IMR-90 (cell line): ENCODE results near the gene ATRN. TPM values are rescaled to one million over a fixed set of nuclear protein-coding genes. Genes with fewer than 3 reads are reported as not detected.

ENCODE experiments used
- ATAC-seq: fragments of 200-7000 bp; cut with Tn5 transposase; 2 replicates; pipeline ENCODE4 v1.9.1; 2020; ENCODE audit warnings: low read depth, mild to moderate bottlenecking, moderate library complexity
- BruUV-seq: library from RNA; stranded (reverse); fragments of 400-500 nt; replicated peaks from 2 replicates; lab custom pipeline; 2021; lab: Mats Ljungman, UMichigan
- CTCF ChIA-PET: fragments of 300-600 bp; formaldehyde crosslinking; extraction: SDS; loops from one replicate; lab custom pipeline; 2021; ENCODE audit warnings: antibody characterized with exemption; lab: Yijun Ruan, JAX
- POLR2A ChIA-PET: fragments of 300-600 bp; sonication (Branson Sonifier 250); formaldehyde crosslinking; loops from one replicate; lab custom pipeline; 2022; ENCODE audit warnings: antibody characterized with exemption; ENCODE audit not compliant: unreplicated experiment; lab: Charles Lee
- DNase-seq: peaks from one replicate; pipeline ENCODE4 v3.0.0; 2013
- H2AFZ ChIP-seq: replicated peaks from 2 replicates; pipeline ENCODE3; 2013; ENCODE audit warnings: low read length, mild to moderate bottlenecking; ENCODE audit not compliant: poor library complexity
- H2AK5ac ChIP-seq: 2 replicates; pipeline ENCODE4 v1.6.1; 2013; ENCODE audit warnings: low read depth, low read length, inconsistent platforms
- H2AK9ac ChIP-seq: replicated peaks from 2 replicates; pipeline ENCODE3; 2013; ENCODE audit warnings: mild to moderate bottlenecking, low read depth, low read length, moderate library complexity; ENCODE audit not compliant: poor library complexity
- H2BK120ac ChIP-seq: 2 replicates; pipeline ENCODE4 v1.6.1; 2013; ENCODE audit warnings: low read depth, low read length, inconsistent platforms
- H2BK15ac ChIP-seq: 3 replicates; pipeline ENCODE4 v1.6.1; 2013; ENCODE audit warnings: low read depth, low read length, inconsistent platforms
- H2BK20ac ChIP-seq: 2 replicates; pipeline ENCODE4 v1.6.1; 2013; ENCODE audit warnings: low read depth, mild to moderate bottlenecking, inconsistent platforms, low read length, moderate library complexity
- H2BK5ac ChIP-seq: 2 replicates; pipeline ENCODE4 v1.6.1; 2013; ENCODE audit warnings: mild to moderate bottlenecking, low read depth, low read length, inconsistent platforms; ENCODE audit not compliant: poor library complexity, severe bottlenecking
- H3K14ac ChIP-seq: replicated peaks from 2 replicates; pipeline ENCODE4 v1.6.1; 2013; ENCODE audit warnings: low read depth, low read length, inconsistent platforms
- H3K18ac ChIP-seq: 2 replicates; pipeline ENCODE4 v1.6.1; 2013; ENCODE audit warnings: low read depth, low read length, control low read depth
- H3K23ac ChIP-seq: 2 replicates; pipeline ENCODE4 v1.6.1; 2013; ENCODE audit warnings: low read depth, low read length, inconsistent platforms
- H3K27ac ChIP-seq: 2 replicates; pipeline ENCODE4 v1.5.1; 2013; ENCODE audit warnings: mild to moderate bottlenecking, control low read depth, low read length; ENCODE audit not compliant: insufficient read depth
- H3K27me3 ChIP-seq: 2 replicates; pipeline ENCODE4 v1.6.1; 2013; ENCODE audit warnings: low read length; ENCODE audit not compliant: control insufficient read depth, insufficient read depth
- H3K36me3 ChIP-seq: 2 replicates; pipeline ENCODE4 v1.6.1; 2013; ENCODE audit warnings: low read length, mixed read lengths; ENCODE audit not compliant: control insufficient read depth, insufficient read depth
- H3K4ac ChIP-seq: 2 replicates; pipeline ENCODE4 v1.6.1; 2013; ENCODE audit warnings: low read depth, low read length, inconsistent platforms
- H3K4me1 ChIP-seq: 2 replicates; pipeline ENCODE4 v1.6.1; 2013; ENCODE audit warnings: low read length, mixed read lengths; ENCODE audit not compliant: control insufficient read depth, insufficient read depth
- H3K4me2 ChIP-seq: 2 replicates; pipeline ENCODE4 v1.6.1; 2013; ENCODE audit warnings: low read depth, mild to moderate bottlenecking, control low read depth, low read length, moderate library complexity
- H3K4me3 ChIP-seq: 2 replicates; pipeline ENCODE4 v1.5.1; 2013; ENCODE audit warnings: low read depth, mild to moderate bottlenecking, control low read depth, low read length, moderate library complexity; ENCODE audit not compliant: insufficient read depth
- H3K56ac ChIP-seq: 2 replicates; pipeline ENCODE4 v1.6.1; 2013; ENCODE audit warnings: low read length, inconsistent platforms; ENCODE audit not compliant: insufficient read depth; ENCODE audit errors: extremely low read depth
- H3K79me1 ChIP-seq, 2 experiments: 2 replicates each; pipeline ENCODE4 v1.6.1; 2013; ENCODE audit warnings: low read length in 2 of 2, inconsistent platforms in 1 of 2, low read depth in 1 of 2
- H3K9ac ChIP-seq: 2 replicates; pipeline ENCODE4 v1.6.1; 2013; ENCODE audit warnings: low read depth, low read length, control low read depth
- H3K9me1 ChIP-seq: 2 replicates; pipeline ENCODE4 v1.6.1; 2013; ENCODE audit warnings: low read length, inconsistent platforms; ENCODE audit not compliant: insufficient read depth
- H3K9me3 ChIP-seq: 2 replicates; pipeline ENCODE4 v1.6.1; 2013; ENCODE audit warnings: low read length; ENCODE audit not compliant: control insufficient read depth, insufficient read depth
- H4K20me1 ChIP-seq: 2 replicates; pipeline ENCODE4 v1.6.1; 2013; ENCODE audit warnings: low read length, inconsistent platforms; ENCODE audit not compliant: insufficient read depth
- H4K5ac ChIP-seq: 2 replicates; pipeline ENCODE4 v1.6.1; 2013; ENCODE audit warnings: mild to moderate bottlenecking, low read depth, low read length, control low read depth
- H4K8ac ChIP-seq, 2 experiments: 2 replicates each; pipeline ENCODE4 v1.6.1; 2013; ENCODE audit warnings: low read depth in 2 of 2, low read length in 2 of 2, control low read depth in 1 of 2, inconsistent platforms in 1 of 2
- H4K91ac ChIP-seq: 2 replicates; pipeline ENCODE4 v1.6.1; 2013; ENCODE audit warnings: low read depth, low read length, inconsistent platforms; ENCODE audit not compliant: insufficient read depth
- BHLHE40 ChIP-seq: fragments of 150-350 bp; IDR thresholded peaks from 2 replicates; pipeline ENCODE4 v1.6.1; 2016; ENCODE audit warnings: mild to moderate bottlenecking, low read depth, low read length
- CEBPB ChIP-seq: IDR thresholded peaks from 2 replicates; pipeline ENCODE4 v1.6.1; 2012; ENCODE audit warnings: low read depth, low read length, improper control_type of control experiment
- CHD1 ChIP-seq: IDR thresholded peaks from 2 replicates; pipeline ENCODE4 v1.6.1; 2012; ENCODE audit warnings: low read depth, low read length, improper control_type of control experiment
- CTCF ChIP-seq: conservative IDR thresholded peaks from 2 replicates; pipeline ENCODE4 v1.5.1; 2012; ENCODE audit warnings: mild to moderate bottlenecking, low read depth, low read length, improper control_type of control experiment
- ELK1 ChIP-seq: fragments of 150-350 bp; IDR thresholded peaks from 2 replicates; pipeline ENCODE4 v1.6.1; 2016; ENCODE audit warnings: low read depth, mild to moderate bottlenecking, low read length, moderate library complexity, borderline replicate concordance
- FOS ChIP-seq: fragments of 150-350 bp; IDR thresholded peaks from 2 replicates; pipeline ENCODE4 v1.6.1; 2016; ENCODE audit warnings: low read depth, low read length
- MAFK ChIP-seq: IDR thresholded peaks from 2 replicates; pipeline ENCODE4 v1.6.1; 2012; ENCODE audit warnings: low read depth, low read length, improper control_type of control experiment
- MAZ ChIP-seq: IDR thresholded peaks from 2 replicates; pipeline ENCODE4 v1.6.1; 2012; ENCODE audit warnings: low read depth, mild to moderate bottlenecking, low read length, improper control_type of control experiment, moderate library complexity, borderline replicate concordance
- MXI1 ChIP-seq: IDR thresholded peaks from 2 replicates; pipeline ENCODE4 v1.6.1; 2012; ENCODE audit warnings: low read depth, mild to moderate bottlenecking, low read length, moderate library complexity, borderline replicate concordance
- NFE2L2 ChIP-seq: fragments of 150-350 bp; IDR thresholded peaks from 2 replicates; pipeline ENCODE4 v1.6.1; 2016; ENCODE audit warnings: low read depth, mild to moderate bottlenecking, low read length
- POLR2A ChIP-seq: IDR thresholded peaks from 2 replicates; pipeline ENCODE4 v1.6.1; 2012; ENCODE audit warnings: mild to moderate bottlenecking, low read depth, low read length
- RAD21 ChIP-seq: IDR thresholded peaks from 2 replicates; pipeline ENCODE4 v1.6.1; 2012; ENCODE audit warnings: low read length, improper control_type of control experiment
- RCOR1 ChIP-seq: IDR thresholded peaks from 2 replicates; pipeline ENCODE4 v1.6.1; 2012; ENCODE audit warnings: mild to moderate bottlenecking, low read length, improper control_type of control experiment; ENCODE audit not compliant: insufficient replicate concordance
- RFX5 ChIP-seq: IDR thresholded peaks from 2 replicates; pipeline ENCODE4 v1.8.0; 2012; ENCODE audit warnings: low read depth, mild to moderate bottlenecking, low read length, moderate library complexity
- SMC3 ChIP-seq: fragments of 150-350 bp; IDR thresholded peaks from 2 replicates; pipeline ENCODE4 v1.6.1; 2016; ENCODE audit warnings: low read depth, mild to moderate bottlenecking, antibody characterized with exemption, low read length, moderate library complexity
- USF2 ChIP-seq: fragments of 150-350 bp; IDR thresholded peaks from 2 replicates; pipeline ENCODE4 v1.6.1; 2017; ENCODE audit warnings: mild to moderate bottlenecking, antibody characterized with exemption, low read length, low read depth
- WGBS, 2 experiments: methylation state at CpG; one replicate each; pipeline versions ENCODE4 v1.1.5 to v1.1.7; 2013; ENCODE audit warnings: missing lambda C conversion rate in 2 of 2; ENCODE audit not compliant: insufficient read length in 1 of 2; ENCODE audit errors: extremely low coverage in 2 of 2; 5-methylcytosine and 5-hydroxymethylcytosine counted together
- dilution Hi-C: fragments of 300-500 bp; cut with HindIII; formaldehyde crosslinking; loops from one replicate; pipeline ENCODE4 v1.14.3; 2018; ENCODE audit warnings: low sequenced_read_pairs; ENCODE audit not compliant: unreplicated experiment
- in situ Hi-C: fragments of 300-500 bp; cut with MboI; formaldehyde crosslinking; loops from 3 replicates; pipeline ENCODE4 v1.14.3; 2019; ENCODE audit warnings: low sequenced_read_pairs, inconsistent platforms, mixed read lengths
- intact Hi-C: fragments of 100-400 bp; cut with micrococcal nuclease; formaldehyde crosslinking; loops from 2 replicates; pipeline ENCODE4 v1.10.0; 2022
- polyA plus RNA-seq, 3 experiments: library from polyadenylated mRNA; depleted of rRNA; stranded (reverse); fragments of >200 nt; gene quantifications; 2 replicates each; pipeline ENCODE4 v1.2.3, GENCODE V29; 2012; ENCODE audit warnings: low replicate concordance in 1 of 3
- total RNA-seq: library from RNA; depleted of rRNA; stranded (reverse); fragments of >200 nt; gene quantifications from 2 replicates; pipeline ENCODE4 v1.2.3, GENCODE V29; 2012

Gene ATRN
- total and polyA plus RNA-seq, 2 of the 4 experiments (the other 2 are of a cell fraction), result 32.3 to 46.2 TPM

- H2BK120ac ChIP-seq, result no peak overlapping the region
- CTCF ChIA-PET, result no interaction called here
- H4K20me1 ChIP-seq, result peaks cover 5% of the 10 kb centered on the region; the same call in 1 of the 2 replicates
Measured at GRCh38 chr20:3492669-3493068, 21.9 kb downstream of the ATRN start.

More at GRCh38 chr20:3492669-3493068, 21.9 kb downstream of the ATRN start:
- Histone ChIP-seq H3K9me1 (peaks cover 5% of the 10 kb centered on the region), H4K5ac (no peak overlapping the region), H3K9me3 (peaks cover 10% of the 10 kb centered on the region), H3K4me2 (no peak overlapping the region), H4K8ac (no peak overlapping the region), H2BK15ac (no peak overlapping the region), H3K14ac (no peak overlapping the region), H3K27ac (no peak overlapping the region), H3K23ac (no peak overlapping the region), H3K9ac (no peak overlapping the region), H2AFZ (no peak overlapping the region), H3K4ac (no peak overlapping the region), H3K79me1 (peaks cover 23 to 44% of the 10 kb centered on the region in 2 experiments), H2AK5ac (no peak overlapping the region), H4K91ac (no peak overlapping the region), H3K4me1 (no peaks in the 10 kb centered on the region), H3K27me3 (no peaks in the 10 kb centered on the region), H2BK20ac (no peak overlapping the region), H3K18ac (no peak overlapping the region), H3K36me3 (peaks cover 3% of the 10 kb centered on the region), H2AK9ac (no peak overlapping the region), H2BK5ac (no peak overlapping the region), H3K4me3 (no peak overlapping the region), H3K56ac (no peak overlapping the region)
- in situ Hi-C loops, result no loop called here
- WGBS, 2 experiments, result no CpG with 5 or more reads among the region's 11 CpGs
- dilution Hi-C loops, result no loop called here
- intact Hi-C loops, result no loop called here
- no peak for DNase-seq
- no TSS peak for BruUV-seq
- POLR2A ChIA-PET, result no interaction called here
- no peak for ATAC-seq
- TF ChIP-seq ELK1 (no peak), CHD1 (no peak), CTCF (no peak), POLR2A (no peak), MAZ (no peak), RCOR1 (no peak), BHLHE40 (no peak), FOS (no peak), RAD21 (no peak), RFX5 (no peak), NFE2L2 (no peak), CEBPB (no peak), MXI1 (no peak), USF2 (no peak), MAFK (no peak), SMC3 (no peak)
